Neural progenitor cell (in vitro differentiated cells): ENCODE data around the gene ATP1A1. TPM values are rescaled to one million over a fixed set of nuclear protein-coding genes. Genes with fewer than 3 reads are reported as not detected.

ENCODE experiments used
- DNase-seq: peaks from one replicate; pipeline ENCODE4 v3.0.0-alpha.2; 2016; ENCODE audit warnings: low spot score
- H2AFZ ChIP-seq: fragments of 200-600 bp; sonication (generic); replicated peaks from 2 replicates; pipeline ENCODE4 v1.6.1; 2016; ENCODE audit warnings: antibody characterized with exemption
- H3F3A ChIP-seq: fragments of 200-600 bp; sonication (generic); 2 replicates; pipeline ENCODE4 v1.6.1; 2016; ENCODE audit warnings: antibody characterized with exemption, low read depth
- H3K27ac ChIP-seq: fragments of 200-600 bp; sonication (generic); 2 replicates; pipeline ENCODE4 v1.5.1; 2016; ENCODE audit warnings: mild to moderate bottlenecking
- H3K27me3 ChIP-seq: fragments of 200-600 bp; sonication (generic); 2 replicates; pipeline ENCODE4 v1.6.1; 2016; ENCODE audit warnings: mild to moderate bottlenecking, moderate library complexity
- H3K36me3 ChIP-seq: fragments of 200-600 bp; sonication (generic); 2 replicates; pipeline ENCODE4 v1.5.1; 2016
- H3K4me1 ChIP-seq: fragments of 200-600 bp; sonication (generic); 2 replicates; pipeline ENCODE4 v1.6.1; 2016; ENCODE audit warnings: mixed run types
- H3K4me2 ChIP-seq: fragments of 200-600 bp; sonication (generic); 2 replicates; pipeline ENCODE4 v1.6.1; 2016
- H3K4me3 ChIP-seq: fragments of 200-600 bp; sonication (generic); 2 replicates; pipeline ENCODE4 v1.5.1; 2016
- H3K79me2 ChIP-seq: fragments of 200-600 bp; sonication (generic); 2 replicates; pipeline ENCODE4 v1.6.1; 2016; ENCODE audit warnings: low read depth
- H3K9ac ChIP-seq: fragments of 200-600 bp; sonication (generic); 2 replicates; pipeline ENCODE4 v1.6.1; 2016
- H3K9me3 ChIP-seq: fragments of 200-600 bp; sonication (generic); 2 replicates; pipeline ENCODE4 v1.5.1; 2016; ENCODE audit warnings: low read depth
- H4K20me1 ChIP-seq: fragments of 200-600 bp; sonication (generic); 2 replicates; pipeline ENCODE4 v1.6.1; 2016; ENCODE audit warnings: low read depth
- H3K27ac Mint-ChIP-seq: 3 replicates; pipeline ENCODE4 v1.8.0; 2021; ENCODE audit warnings: mixed read lengths
- H3K27me3 Mint-ChIP-seq: 2 replicates; pipeline ENCODE4 v1.8.0; 2022; ENCODE audit warnings: low read depth, mild to moderate bottlenecking, inconsistent platforms, moderate library complexity, mixed read lengths; ENCODE audit not compliant: insufficient read depth
- H3K36me3 Mint-ChIP-seq: 3 replicates; pipeline ENCODE4 v1.8.0; 2021; ENCODE audit warnings: mixed read lengths
- H3K4me1 Mint-ChIP-seq: 3 replicates; pipeline ENCODE4 v1.8.0; 2021; ENCODE audit warnings: mixed read lengths
- H3K4me3 Mint-ChIP-seq: 3 replicates; pipeline ENCODE4 v1.8.0; 2021; ENCODE audit warnings: mild to moderate bottlenecking, moderate library complexity, mixed read lengths
- H3K9me3 Mint-ChIP-seq: 3 replicates; pipeline ENCODE4 v1.8.0; 2020; ENCODE audit warnings: mixed read lengths
- CTCF ChIP-seq: fragments of 200-600 bp; sonication (generic); IDR thresholded peaks from 2 replicates; pipeline ENCODE4 v1.5.1; 2017; ENCODE audit warnings: antibody characterized with exemption, mild to moderate bottlenecking
- EZH2 ChIP-seq: fragments of 200-600 bp; sonication (generic); IDR thresholded peaks from 2 replicates; pipeline ENCODE4 v1.6.1; 2017; ENCODE audit warnings: antibody characterized with exemption, mild to moderate bottlenecking, moderate library complexity
- EZH2phosphoT487 ChIP-seq: fragments of 200-600 bp; sonication (generic); IDR thresholded peaks from 2 replicates; pipeline ENCODE4 v1.6.1; 2017; ENCODE audit warnings: antibody characterized with exemption
- total RNA-seq: library from RNA; depleted of rRNA; stranded (reverse); fragments of >200 nt; gene quantifications from 2 replicates; pipeline ENCODE4 v1.2.3, GENCODE V29; 2015; ENCODE audit warnings: low replicate concordance

The ATP1A1 gene
- total RNA-seq, 1 donor from 2014 or later: 61.5 TPM

DNA sequence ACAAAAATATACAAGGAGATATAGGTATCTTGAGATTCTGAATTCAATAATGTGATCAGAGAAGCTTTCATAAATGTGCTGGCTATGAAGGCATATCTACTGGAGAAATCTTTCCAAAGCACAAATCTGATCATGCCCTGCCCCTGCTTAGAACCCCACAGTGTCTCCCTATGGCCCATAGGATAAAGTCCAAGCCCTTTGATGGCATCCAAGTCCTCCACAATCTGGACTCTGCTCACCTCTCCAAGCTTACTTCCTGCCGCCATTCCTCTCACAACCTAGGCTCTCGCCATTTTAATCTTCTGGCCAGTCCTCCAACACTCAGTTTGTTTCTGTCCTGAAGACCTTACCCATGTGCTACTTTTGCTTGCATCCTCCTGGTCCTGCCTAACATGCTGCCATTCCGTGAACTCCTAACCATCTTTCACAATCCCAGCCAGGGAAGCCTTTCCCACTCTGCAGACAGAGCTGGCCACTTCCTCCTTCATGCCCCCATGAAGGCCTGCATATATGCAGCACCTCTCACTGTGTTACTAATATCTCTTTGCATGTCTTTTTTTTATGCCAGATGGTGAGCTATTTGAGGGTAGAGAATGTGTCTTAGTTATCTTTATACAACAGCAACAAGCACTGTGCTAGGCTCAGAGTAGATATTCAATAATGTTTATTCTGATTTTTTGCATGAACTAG, 5.6 kb upstream of the ATP1A1 start:
- H3K27ac ChIP-seq: no peak overlapping the region
- Mint-ChIP-seq H3K9me3 (no peaks in the 10 kb centered on the region), H3K36me3 (no peaks in the 10 kb centered on the region), H3K4me3 (no peak overlapping the region), H3K27me3 (peaks cover 6% of the 10 kb centered on the region), H3K27ac (no peak overlapping the region), H3K4me1 (no peaks in the 10 kb centered on the region)
- no peaks in the 10 kb centered on the region for H3K36me3 ChIP-seq
- DNase-seq: no peak
- TF ChIP-seq CTCF (no peak), EZH2phosphoT487 (no peak), EZH2 (no peak)
- H3K4me3 ChIP-seq: no peak overlapping the region
- peaks cover 17% of the 10 kb centered on the region for H3K27me3 ChIP-seq
- H3K4me1 ChIP-seq: no peaks in the 10 kb centered on the region
- H3K9me3 ChIP-seq: no peaks in the 10 kb centered on the region
- H4K20me1 ChIP-seq: no peaks in the 10 kb centered on the region
- H3K4me2 ChIP-seq: no peak overlapping the region
- no peak overlapping the region for H3K9ac ChIP-seq
- peaks cover 8% of the 10 kb centered on the region for H3F3A ChIP-seq
- H2AFZ ChIP-seq: no peak overlapping the region
- H3K79me2 ChIP-seq: no peaks in the 10 kb centered on the region

GRCh38 chr1:116368241-116368640, 4.8 kb upstream of the ATP1A1 start:
- Mint-ChIP-seq H3K27ac (no peak overlapping the region), H3K27me3 (peaks cover 6% of the 10 kb centered on the region), H3K36me3 (no peaks in the 10 kb centered on the region), H3K9me3 (no peaks in the 10 kb centered on the region), H3K4me3 (no peak overlapping the region), H3K4me1 (no peaks in the 10 kb centered on the region)
- TF ChIP-seq EZH2phosphoT487 (no peak), CTCF (no peak)
- no peaks in the 10 kb centered on the region for H3K36me3 ChIP-seq
- H4K20me1 ChIP-seq: no peaks in the 10 kb centered on the region
- H2AFZ ChIP-seq: no peak overlapping the region
- H3K4me3 ChIP-seq: no peak overlapping the region
- no peak overlapping the region for H3K27ac ChIP-seq
- peaks cover 19% of the 10 kb centered on the region for H3K27me3 ChIP-seq
- H3K4me2 ChIP-seq: no peak overlapping the region
- no peaks in the 10 kb centered on the region for H3K4me1 ChIP-seq
- no peak overlapping the region for H3K9ac ChIP-seq
- H3F3A ChIP-seq: peaks cover 13% of the 10 kb centered on the region
- no peak for DNase-seq
- no peaks in the 10 kb centered on the region for H3K79me2 ChIP-seq
- H3K9me3 ChIP-seq: no peaks in the 10 kb centered on the region

DNA sequence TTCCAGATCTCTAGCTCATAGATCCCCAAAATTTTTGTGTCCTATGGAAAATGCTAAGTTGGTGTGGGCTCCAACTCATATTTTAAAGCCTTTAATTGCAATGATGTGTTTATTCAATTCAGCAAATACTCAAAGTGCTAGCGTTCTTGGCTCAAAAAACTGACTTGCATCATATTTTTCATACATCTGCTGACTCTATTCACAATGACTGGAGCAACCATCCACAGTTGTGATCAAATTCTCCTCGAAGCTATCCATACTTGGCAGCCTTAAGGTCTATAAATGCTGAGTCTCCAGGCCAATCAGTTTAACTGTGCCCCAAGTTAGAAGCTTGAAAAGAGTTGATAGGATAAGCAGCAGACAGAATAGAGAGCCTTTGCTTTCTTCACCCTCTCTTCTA, 2.9 kb upstream of the ATP1A1 start:
- TF ChIP-seq EZH2 (no peak), CTCF (no peak), EZH2phosphoT487 (no peak)
- peaks cover 11% of the 10 kb centered on the region for H3K4me1 Mint-ChIP-seq
- Histone ChIP-seq H2AFZ (no peak overlapping the region), H3K9ac (no peak overlapping the region), H4K20me1 (peaks cover 13% of the 10 kb centered on the region), H3K4me2 (no peak overlapping the region), H3K4me1 (peaks cover 8% of the 10 kb centered on the region), H3K27ac (no peak overlapping the region), H3K36me3 (no peaks in the 10 kb centered on the region), H3K4me3 (no peak overlapping the region), H3F3A (peaks cover 16% of the 10 kb centered on the region), H3K27me3 (peaks cover 19% of the 10 kb centered on the region), H3K79me2 (peaks cover 15% of the 10 kb centered on the region), H3K9me3 (no peaks in the 10 kb centered on the region)
- no peaks in the 10 kb centered on the region for H3K36me3 Mint-ChIP-seq
- H3K27ac Mint-ChIP-seq: no peak overlapping the region
- no peak for DNase-seq
- no peaks in the 10 kb centered on the region for H3K9me3 Mint-ChIP-seq
- H3K27me3 Mint-ChIP-seq: peaks cover 9% of the 10 kb centered on the region
- no peak overlapping the region for H3K4me3 Mint-ChIP-seq
